GM19438 (cell line): ENCODE data around the gene ATG12.
"Not testable (repeated sequence)": the region's sequence is repeated elsewhere in the genome, so short reads cannot be mapped to it uniquely, and the experiment has no call there.

ENCODE experiments used
- ATAC-seq: cut with Tn5 transposase; IDR thresholded peaks from one replicate; pipeline ENCODE4 v1.9.1; 2021; ENCODE audit warnings: low read depth; ENCODE audit not compliant: unreplicated experiment

ATG12 gene

GRCh38 chr5:115810761-115811160 lies 30.6 kb downstream of the ATG12 start:
- ATAC-seq: no peak

GRCh38 chr5:115809946-115810345 lies 31.4 kb downstream of the ATG12 start:
- ATAC-seq: no peak

GRCh38 chr5:115808066-115808465 lies 33.3 kb downstream of the ATG12 start:
- ATAC-seq: not testable (repeated sequence)

GRCh38 chr5:115807654-115808052 lies 33.7 kb downstream of the ATG12 start:
- no peak for ATAC-seq

DNA sequence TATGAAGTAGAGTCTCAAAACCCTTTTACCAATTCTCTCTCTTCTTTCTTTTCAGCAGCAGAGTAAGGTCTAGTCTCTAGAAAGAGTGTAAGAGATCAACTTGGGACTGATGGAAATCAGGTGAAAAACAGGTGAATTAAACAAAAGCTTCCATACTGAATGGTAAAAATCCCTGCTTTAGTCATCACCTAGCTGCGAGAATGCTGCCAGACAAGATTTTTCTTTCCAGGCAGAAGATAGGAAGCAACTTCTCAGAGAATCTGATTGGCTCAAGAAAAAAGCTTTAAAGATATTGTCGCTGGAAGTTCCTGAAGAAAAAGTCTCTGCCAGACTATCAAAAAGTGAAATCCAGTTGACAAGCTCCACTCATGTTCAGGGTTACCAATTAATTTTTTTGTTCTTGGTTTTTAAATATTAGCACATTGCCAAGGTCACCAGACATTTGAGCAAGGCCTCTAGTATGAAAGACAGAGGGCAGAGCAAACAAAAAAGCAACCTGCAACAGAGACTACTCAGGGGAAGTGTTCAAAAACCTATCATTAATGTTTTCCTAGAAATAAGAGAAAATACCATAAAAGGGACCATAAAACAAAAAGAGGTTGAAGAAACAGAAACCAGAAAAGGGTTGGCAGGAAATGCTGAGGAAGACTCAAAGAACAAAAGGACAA lies 34.2 kb downstream of the ATG12 start:
- no peak for ATAC-seq

- ATAC-seq: no peak
These were observed 39.4 kb downstream of the ATG12 start for GRCh38 chr5:115801984-115802383.

DNA sequence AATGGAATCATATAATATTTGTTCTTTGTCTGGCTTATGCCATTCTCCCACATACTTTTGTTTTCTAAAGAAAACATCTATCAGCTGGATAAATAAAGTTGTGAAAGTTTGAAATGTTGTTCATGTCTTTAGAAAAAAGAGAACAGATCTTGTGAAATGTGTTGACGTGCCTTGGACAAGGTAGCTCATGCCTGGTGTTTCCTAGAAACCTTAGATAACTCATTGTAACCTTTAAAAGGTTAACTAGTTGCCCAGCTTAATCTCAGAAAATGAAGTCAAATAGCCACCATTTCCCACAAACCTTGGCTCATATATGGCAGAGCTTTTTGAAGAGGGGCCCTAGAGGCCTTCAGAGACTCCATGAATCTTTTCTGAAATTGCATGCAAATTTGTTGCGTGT lies 40.2 kb downstream of the ATG12 start:
- ATAC-seq: no peak

DNA sequence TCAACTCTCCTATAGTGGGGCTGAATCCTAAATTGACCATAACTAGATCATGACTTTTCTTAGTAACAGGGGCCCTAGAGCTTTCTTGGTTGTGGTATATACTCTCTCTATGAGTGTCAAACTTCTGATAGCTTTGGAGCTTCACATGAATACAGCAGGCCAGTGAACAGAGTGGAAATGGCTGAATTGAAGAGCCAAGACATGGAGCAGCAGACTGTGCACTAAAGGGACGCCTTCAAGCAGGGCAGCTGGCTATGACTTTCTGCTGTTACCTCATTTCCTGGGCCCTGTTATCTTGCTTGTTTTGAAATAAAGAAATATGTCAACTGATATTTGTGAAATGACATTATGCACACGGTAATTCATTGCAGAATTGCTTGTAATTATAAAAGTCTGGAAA lies 41.3 kb downstream of the ATG12 start:
- ATAC-seq: no peak

DNA sequence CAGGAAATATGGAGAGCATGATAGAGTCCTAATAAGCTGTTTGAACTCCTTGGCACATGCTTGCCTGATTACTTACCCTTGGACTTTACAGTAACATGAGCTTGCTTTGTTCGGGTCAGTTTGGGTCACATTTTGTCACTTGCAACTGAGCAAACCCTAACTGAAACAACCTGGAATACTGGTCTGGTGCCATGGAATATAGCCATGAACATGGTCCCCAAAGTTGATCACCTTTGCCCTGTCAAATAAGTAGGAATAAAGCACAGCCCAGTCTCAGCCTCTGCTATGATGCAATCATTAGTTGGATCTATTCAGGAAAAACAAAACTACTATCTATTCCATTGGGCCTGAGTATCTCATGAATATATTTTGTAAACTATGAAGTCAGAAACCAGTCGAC lies 43.1 kb downstream of the ATG12 start:
- ATAC-seq: no peak

- ATAC-seq: no peak
These were observed 44.7 kb downstream of the ATG12 start for GRCh38 chr5:115796656-115797055.

- no peak for ATAC-seq
These were observed 45.7 kb downstream of the ATG12 start for GRCh38 chr5:115795700-115796099.

DNA sequence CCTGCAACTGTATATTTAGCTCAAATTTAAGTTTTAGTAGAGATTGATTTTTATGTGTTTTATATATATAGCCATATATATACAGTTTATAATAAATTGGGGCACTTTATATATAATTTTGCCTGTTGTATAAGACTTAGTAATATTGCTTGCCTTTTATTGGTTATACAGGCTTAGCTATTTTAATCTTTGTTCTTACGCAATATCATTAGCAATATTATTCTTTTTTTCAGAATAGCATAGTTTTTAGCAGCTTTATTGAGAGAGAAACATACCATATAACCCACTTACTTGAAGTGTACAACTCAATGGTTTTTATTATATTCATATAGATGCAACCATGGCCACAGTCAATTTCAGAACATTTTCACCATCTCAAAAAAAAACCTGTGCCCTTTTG lies 52.9 kb downstream of the ATG12 start:
- ATAC-seq: no peak

DNA sequence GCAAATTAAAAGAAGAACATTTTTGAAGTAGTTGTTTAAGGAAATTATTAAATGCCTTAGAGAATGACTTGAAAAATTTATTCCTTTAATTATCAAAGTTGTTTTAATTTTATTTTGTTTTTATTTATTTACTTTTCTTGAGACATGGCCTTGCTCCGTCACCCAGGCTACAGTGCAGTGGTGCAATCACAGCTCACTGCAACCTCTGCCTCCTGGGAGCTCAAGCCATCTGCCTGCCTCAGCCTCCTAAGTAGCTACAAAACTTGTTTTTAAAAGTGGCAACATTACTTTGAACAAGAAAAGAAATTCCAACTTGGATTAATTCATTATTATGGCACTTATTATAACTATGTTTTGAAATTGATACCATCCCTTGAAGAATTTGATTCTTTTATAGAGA lies 53.9 kb downstream of the ATG12 start:
- no peak for ATAC-seq

DNA sequence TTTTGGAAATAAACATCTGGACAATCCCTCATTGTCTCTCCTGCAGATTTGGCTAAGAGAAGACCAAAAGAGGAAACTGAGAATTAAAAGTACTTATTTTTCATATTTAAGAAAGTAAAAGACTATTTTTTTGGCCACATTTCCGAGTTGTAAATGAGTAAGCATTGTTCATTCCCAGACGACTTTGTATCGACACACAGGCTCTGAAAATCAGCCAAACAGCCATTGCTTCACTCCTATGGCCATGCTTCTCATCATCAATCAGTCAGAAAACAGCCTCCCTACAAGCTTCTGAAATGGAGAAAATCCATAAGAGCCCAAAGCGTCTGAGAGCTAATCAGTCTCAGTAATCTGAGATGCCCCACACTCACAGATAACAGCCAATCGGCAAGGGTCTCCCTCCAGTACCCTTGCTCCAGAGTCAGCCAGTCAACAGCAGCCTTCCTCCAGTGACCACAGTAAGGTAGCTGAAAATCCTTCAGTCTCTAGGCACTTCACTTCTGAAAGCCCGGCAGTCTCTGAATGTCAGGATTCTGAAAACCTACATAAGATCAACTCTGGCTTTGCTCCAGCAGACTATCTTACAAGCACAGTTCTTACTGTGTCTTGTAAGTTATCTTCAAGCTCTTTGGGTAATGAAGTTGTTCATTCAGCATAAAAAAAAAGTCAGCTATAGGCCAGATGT lies 55.8 kb downstream of the ATG12 start:
- no peak for ATAC-seq

- ATAC-seq: no peak
These were observed 62.9 kb downstream of the ATG12 start for GRCh38 chr5:115778417-115778816.
